ENCODE data around the gene ADCY4. TPM values are rescaled to one million over a fixed set of nuclear protein-coding genes. Genes with fewer than 3 reads are reported as not detected.
A peak's percentile ranks its signal among the peaks of the same experiment; 100 is the strongest.

ADCY4 gene
- total RNA-seq, 6 experiments from 2014 or later, result 2.3 to 7.2 (median 3.9) TPM

DNA sequence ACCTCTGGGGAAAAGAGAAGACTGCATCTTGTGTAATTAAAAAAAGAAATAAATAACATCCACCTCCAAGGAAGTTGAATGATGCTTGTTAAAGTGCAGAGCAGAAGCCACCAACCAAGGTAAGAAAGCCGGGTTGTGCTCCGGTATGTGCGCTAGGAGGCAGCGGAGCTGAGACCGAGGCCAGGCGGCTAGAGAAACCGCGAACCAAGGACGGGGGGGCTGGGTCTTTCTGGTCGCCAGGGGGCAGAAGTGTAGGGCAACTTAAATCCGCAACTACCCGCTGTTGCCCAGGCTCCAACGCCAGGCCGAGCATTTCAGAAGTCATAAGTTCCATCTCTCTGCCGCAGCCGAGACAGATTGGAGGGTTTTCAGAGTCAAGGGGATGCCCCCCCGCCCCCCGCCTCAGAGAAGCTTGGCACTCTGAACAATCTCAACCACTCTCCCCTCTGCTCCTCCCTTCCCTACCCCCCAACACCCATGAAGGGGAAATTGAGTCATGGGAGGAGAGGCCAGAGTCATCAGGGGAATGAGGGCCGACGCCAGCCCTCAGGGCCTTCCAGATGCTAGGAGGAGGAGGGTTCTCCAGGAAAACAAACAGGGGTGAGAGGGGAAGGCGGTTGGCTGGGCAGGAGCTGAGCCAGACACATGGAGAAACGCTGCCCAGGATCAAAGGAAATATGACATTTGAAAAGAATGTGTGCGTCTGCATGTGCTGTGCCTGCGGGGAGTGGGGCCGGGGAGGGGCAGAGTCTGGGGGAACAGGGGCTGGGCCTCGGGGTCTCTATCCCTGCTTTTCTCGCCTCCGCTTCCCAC lies 30.9 kb upstream of the ADCY4 start:
- intact Hi-C loops (cut with DNase I), result loop anchor here (5.0 kb wide), 1 partner anchor 66 kb away; no protein-coding TSS in a partner anchor
- ATAC-seq (peak; percentile 94 to 95 (median 95)), DNase-seq (peak; percentile 83 to 86 (median 84))
- H3K4me3 ChIP-seq, result peak overlapping the region in 1 of 3 donors; percentile 16
- H3K27me3 ChIP-seq, result no peaks in the 10 kb centered on the region
- H3K27ac ChIP-seq, result peak overlapping the region; percentile 19 to 47 (median 35)
- 22% methylated on average over 16 of the region's 28 CpGs for WGBS (ENCODE audit: insufficient coverage, low coverage, low lambda C conversion rate, missing lambda C conversion rate)
- TF ChIP-seq, protein P1, sequence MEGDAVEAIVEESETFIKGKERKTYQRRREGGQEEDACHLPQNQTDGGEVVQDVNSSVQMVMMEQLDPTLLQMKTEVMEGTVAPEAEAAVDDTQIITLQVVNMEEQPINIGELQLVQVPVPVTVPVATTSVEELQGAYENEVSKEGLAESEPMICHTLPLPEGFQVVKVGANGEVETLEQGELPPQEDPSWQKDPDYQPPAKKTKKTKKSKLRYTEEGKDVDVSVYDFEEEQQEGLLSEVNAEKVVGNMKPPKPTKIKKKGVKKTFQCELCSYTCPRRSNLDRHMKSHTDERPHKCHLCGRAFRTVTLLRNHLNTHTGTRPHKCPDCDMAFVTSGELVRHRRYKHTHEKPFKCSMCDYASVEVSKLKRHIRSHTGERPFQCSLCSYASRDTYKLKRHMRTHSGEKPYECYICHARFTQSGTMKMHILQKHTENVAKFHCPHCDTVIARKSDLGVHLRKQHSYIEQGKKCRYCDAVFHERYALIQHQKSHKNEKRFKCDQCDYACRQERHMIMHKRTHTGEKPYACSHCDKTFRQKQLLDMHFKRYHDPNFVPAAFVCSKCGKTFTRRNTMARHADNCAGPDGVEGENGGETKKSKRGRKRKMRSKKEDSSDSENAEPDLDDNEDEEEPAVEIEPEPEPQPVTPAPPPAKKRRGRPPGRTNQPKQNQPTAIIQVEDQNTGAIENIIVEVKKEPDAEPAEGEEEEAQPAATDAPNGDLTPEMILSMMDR (IDR thresholded peaks at IDR 0.05), result peak; percentile 81 to 91 (median 84)
- TF ChIP-seq POLR2A (IDR thresholded peaks at IDR 0.05), result no peak
- H3K4me1 ChIP-seq, result no peaks in the 10 kb centered on the region
- H3K9me3 ChIP-seq, result no peaks in the 10 kb centered on the region
- H3K36me3 ChIP-seq, result no peaks in the 10 kb centered on the region

DNA sequence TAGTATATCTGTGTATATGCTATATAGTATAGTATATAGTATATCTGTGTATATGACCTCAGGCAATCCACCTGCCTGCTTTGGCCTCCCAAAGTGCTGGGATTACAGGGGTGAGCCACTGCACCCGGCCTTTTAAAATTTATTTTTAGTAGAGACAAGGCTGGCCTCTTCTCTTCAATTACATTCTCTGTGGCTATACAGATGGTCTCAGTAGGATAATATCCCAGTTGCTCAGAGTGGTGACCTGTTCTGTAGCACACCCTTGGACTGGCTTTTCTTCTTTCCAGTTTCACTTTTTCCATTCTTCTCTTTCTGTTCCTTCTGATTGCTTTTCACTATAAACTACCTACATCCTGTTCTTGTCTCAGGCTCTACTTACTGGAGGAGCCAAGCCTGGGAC lies 30.0 kb upstream of the ADCY4 start:
- Histone ChIP-seq H3K27me3 (no peaks in the 10 kb centered on the region), H3K27ac (no peak overlapping the region), H3K9me3 (no peaks in the 10 kb centered on the region), H3K36me3 (no peaks in the 10 kb centered on the region), H3K4me3 (no peak overlapping the region), H3K4me1 (no peaks in the 10 kb centered on the region)
- no peak for DNase-seq
- TF ChIP-seq, protein P1 (IDR thresholded peaks at IDR 0.05), result no peak
- no peak for TF ChIP-seq POLR2A (IDR thresholded peaks at IDR 0.05)
- no peak for ATAC-seq
- WGBS (ENCODE audit: insufficient coverage, low coverage, low lambda C conversion rate, missing lambda C conversion rate), result 55% methylated on average over 1 of the region's 1 CpG
- intact Hi-C loops (cut with DNase I), result loop anchor here (5.0 kb wide), 1 partner anchor 67 kb away; no protein-coding TSS in a partner anchor

DNA sequence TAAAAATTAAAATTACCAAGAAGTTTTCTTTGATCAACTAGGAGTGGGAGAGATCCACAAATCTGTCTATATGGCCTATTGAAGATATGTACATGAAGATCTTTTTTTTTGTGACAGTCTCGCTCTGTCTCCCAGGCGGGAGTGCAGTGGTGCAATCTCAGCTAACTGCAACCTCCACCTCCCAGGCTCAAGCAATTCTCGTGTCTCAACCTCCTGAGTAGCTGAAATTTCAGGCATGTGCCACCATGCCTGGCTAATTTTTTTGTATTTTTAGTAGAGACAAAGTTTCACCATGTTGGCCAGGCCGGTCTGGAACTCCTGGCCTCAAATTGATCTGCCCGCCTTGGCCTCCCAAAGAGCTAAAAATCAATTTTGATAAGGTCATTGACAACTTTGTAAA lies 28.5 kb upstream of the ADCY4 start:
- Histone ChIP-seq H3K4me1 (no peaks in the 10 kb centered on the region), H3K9me3 (no peaks in the 10 kb centered on the region), H3K27me3 (no peaks in the 10 kb centered on the region), H3K36me3 (no peaks in the 10 kb centered on the region), H3K4me3 (no peak overlapping the region), H3K27ac (no peak overlapping the region)
- no peak for TF ChIP-seq POLR2A (IDR thresholded peaks at IDR 0.05)
- TF ChIP-seq, protein P1 (IDR thresholded peaks at IDR 0.05), result no peak
- no peak for ATAC-seq
- 94% methylated on average over 4 of the region's 5 CpGs for WGBS (ENCODE audit: insufficient coverage, low coverage, low lambda C conversion rate, missing lambda C conversion rate)
- DNase-seq, result no peak
- intact Hi-C loops (cut with DNase I), result no loop called here

DNA sequence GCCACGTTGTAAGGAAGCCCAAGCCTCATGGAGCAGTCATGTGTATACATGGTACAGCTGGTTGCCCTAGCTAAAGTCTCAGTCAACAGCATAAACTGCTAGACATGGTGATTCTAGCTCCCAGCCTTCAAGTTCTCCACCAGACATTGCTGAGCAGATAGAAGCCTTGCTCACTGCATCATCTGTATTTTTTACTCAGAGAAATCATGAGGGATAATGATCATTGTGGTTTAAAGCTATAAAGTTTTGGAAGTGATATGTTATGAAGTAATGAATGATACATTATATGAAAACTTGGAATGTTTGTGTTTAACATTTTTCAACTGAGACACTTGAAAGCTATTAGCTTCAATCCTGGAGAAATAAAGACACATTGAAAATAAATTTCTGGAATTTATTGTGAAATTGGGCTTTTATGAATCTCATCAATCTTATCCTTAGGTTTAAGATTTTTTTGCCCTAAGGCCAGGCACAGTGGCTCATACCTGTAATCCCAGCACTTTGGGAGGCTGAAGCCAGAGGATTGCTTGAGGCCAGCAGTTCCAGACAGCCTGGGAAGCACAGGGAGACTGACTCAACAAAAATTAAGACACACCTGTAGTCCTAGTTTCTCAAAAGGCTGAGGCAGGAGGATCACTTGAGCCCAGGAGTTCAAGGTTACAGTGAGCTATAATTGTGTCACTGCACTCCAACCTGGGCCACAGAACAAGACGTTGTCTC lies 27.5 kb upstream of the ADCY4 start:
- ATAC-seq, result no peak
- Histone ChIP-seq H3K27me3 (no peaks in the 10 kb centered on the region), H3K27ac (no peak overlapping the region), H3K4me1 (no peaks in the 10 kb centered on the region), H3K36me3 (no peaks in the 10 kb centered on the region), H3K9me3 (no peaks in the 10 kb centered on the region), H3K4me3 (no peak overlapping the region)
- WGBS (ENCODE audit: insufficient coverage, low coverage, low lambda C conversion rate, missing lambda C conversion rate), result 55% methylated on average over 1 of the region's 2 CpGs
- intact Hi-C loops (cut with DNase I), result no loop called here
- TF ChIP-seq, protein P1 (IDR thresholded peaks at IDR 0.05), result no peak
- no peak for TF ChIP-seq POLR2A (IDR thresholded peaks at IDR 0.05)
- DNase-seq, result no peak

All from right lobe of liver (tissue), 6 donors.